ENCODE results near the gene GPR108. TPM values are rescaled to one million over a fixed set of nuclear protein-coding genes. Genes with fewer than 3 reads are reported as not detected.

Gene GPR108
- total and polyA plus RNA-seq, 2 donors from 2014 or later, result 113 to 144 TPM

- peak overlapping the region in 1 of 3 donors; percentile 10 for H3K4me3 ChIP-seq (ENCODE audit: low read length in 3 of 3)
- no peaks in the 10 kb centered on the region for H3K27me3 ChIP-seq (ENCODE audit: control insufficient read depth, insufficient read depth, low read length)
- intact Hi-C loops (cut with DNase I), result no loop called here
- DNase-seq (peak in 1 of 5 donors; percentile 32), FAIRE-seq (no peak)
- no peak overlapping the region for H3K27ac ChIP-seq (ENCODE audit: low read depth in 2 of 2, low read length in 2 of 2)
- no peak overlapping the region for H3K9ac ChIP-seq (ENCODE audit: low read length in 3 of 3)
- H3K36me3 ChIP-seq (ENCODE audit: control insufficient read depth in 2 of 3, insufficient read depth in 3 of 3, low read length in 3 of 3), result no peaks in the 10 kb centered on the region
- no peaks in the 10 kb centered on the region for H3K4me1 ChIP-seq (ENCODE audit: control insufficient read depth in 2 of 3, insufficient read depth in 2 of 3, low read depth in 1 of 3, low read length in 3 of 3)
- TF ChIP-seq CTCF (IDR thresholded peaks at IDR 0.05; ENCODE audit: borderline replicate concordance, extremely low read depth, insufficient read depth), result no peak
- H3K9me3 ChIP-seq (ENCODE audit: control insufficient read depth in 2 of 3, insufficient read depth in 1 of 3, low read length in 3 of 3), result no peaks in the 10 kb centered on the region
These were observed 51.3 kb downstream of the GPR108 start for GRCh38 chr19:6685962-6686627.

GRCh38 chr19:6685482-6685881 is 51.9 kb downstream of the GPR108 start:
- Histone ChIP-seq H3K9ac (ENCODE audit: low read length in 3 of 3) (no peak overlapping the region), H3K9me3 (ENCODE audit: control insufficient read depth in 2 of 3, insufficient read depth in 1 of 3, low read length in 3 of 3) (no peaks in the 10 kb centered on the region), H3K36me3 (ENCODE audit: control insufficient read depth in 2 of 3, insufficient read depth in 3 of 3, low read length in 3 of 3) (no peaks in the 10 kb centered on the region), H3K27ac (ENCODE audit: low read depth in 2 of 2, low read length in 2 of 2) (no peak overlapping the region), H3K4me3 (ENCODE audit: low read length in 3 of 3) (no peak overlapping the region), H3K27me3 (ENCODE audit: control insufficient read depth, insufficient read depth, low read length) (no peaks in the 10 kb centered on the region), H3K4me1 (ENCODE audit: control insufficient read depth in 2 of 3, insufficient read depth in 2 of 3, low read depth in 1 of 3, low read length in 3 of 3) (no peaks in the 10 kb centered on the region)
- DNase-seq, result peak in 1 of 5 donors; percentile 2
- FAIRE-seq, result no peak
- intact Hi-C loops (cut with DNase I), result no loop called here
- no peak for TF ChIP-seq CTCF (IDR thresholded peaks at IDR 0.05; ENCODE audit: borderline replicate concordance, extremely low read depth, insufficient read depth)

GRCh38 chr19:6683971-6684370 is 53.4 kb downstream of the GPR108 start:
- FAIRE-seq (no peak), DNase-seq (peak in 1 of 5 donors; percentile 11)
- Histone ChIP-seq H3K4me3 (ENCODE audit: low read length in 3 of 3) (no peak overlapping the region), H3K9ac (ENCODE audit: low read length in 3 of 3) (no peak overlapping the region), H3K36me3 (ENCODE audit: control insufficient read depth in 2 of 3, insufficient read depth in 3 of 3, low read length in 3 of 3) (no peaks in the 10 kb centered on the region), H3K4me1 (ENCODE audit: control insufficient read depth in 2 of 3, insufficient read depth in 2 of 3, low read depth in 1 of 3, low read length in 3 of 3) (no peaks in the 10 kb centered on the region), H3K9me3 (ENCODE audit: control insufficient read depth in 2 of 3, insufficient read depth in 1 of 3, low read length in 3 of 3) (no peaks in the 10 kb centered on the region), H3K27me3 (ENCODE audit: control insufficient read depth, insufficient read depth, low read length) (no peaks in the 10 kb centered on the region), H3K27ac (ENCODE audit: low read depth in 2 of 2, low read length in 2 of 2) (no peak overlapping the region)
- no peak for TF ChIP-seq CTCF (IDR thresholded peaks at IDR 0.05; ENCODE audit: borderline replicate concordance, extremely low read depth, insufficient read depth)
- intact Hi-C loops (cut with DNase I), result no loop called here
